Stimulated activated CD8-positive, alpha-beta memory T cell treated with anti-CD3 and anti-CD28 coated beads, Interleukin-15, amount 100 ng/mL, for 48 hours (primary cell): ENCODE results near the gene PEX5.
"Not testable (repeated sequence)": the region's sequence is repeated elsewhere in the genome, so short reads cannot be mapped to it uniquely, and the experiment has no call there.

Experiments used
- DNase-seq, 2 donors: peaks; one replicate each; pipeline ENCODE4 v3.0.0-alpha.2; 2020; ENCODE audit warnings: low read depth in 2 of 2

Gene PEX5

GRCh38 chr12:7160183-7160582, 29.3 kb upstream of the PEX5 start:
- no peak for DNase-seq

DNA sequence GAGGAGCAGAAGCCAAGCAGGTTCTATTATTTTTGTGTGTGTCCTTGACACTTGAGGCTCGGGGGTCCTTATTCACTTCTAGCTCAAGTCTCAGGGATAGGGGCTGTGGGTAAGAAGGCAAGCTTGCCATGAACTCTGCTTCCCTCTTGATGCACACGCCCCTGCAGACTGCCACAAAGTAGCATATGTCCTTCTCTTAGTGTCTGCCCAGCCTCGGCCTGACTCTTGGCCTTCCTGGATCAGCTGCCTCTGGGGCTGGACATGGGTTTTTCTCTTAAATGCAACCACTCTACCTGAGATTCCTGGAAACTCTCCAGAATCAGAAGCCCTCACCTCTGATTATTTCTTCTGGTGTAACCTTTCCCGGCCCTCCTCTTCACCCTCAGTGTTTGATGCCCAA, 28.2 kb upstream of the PEX5 start:
- DNase-seq, result no peak

DNA sequence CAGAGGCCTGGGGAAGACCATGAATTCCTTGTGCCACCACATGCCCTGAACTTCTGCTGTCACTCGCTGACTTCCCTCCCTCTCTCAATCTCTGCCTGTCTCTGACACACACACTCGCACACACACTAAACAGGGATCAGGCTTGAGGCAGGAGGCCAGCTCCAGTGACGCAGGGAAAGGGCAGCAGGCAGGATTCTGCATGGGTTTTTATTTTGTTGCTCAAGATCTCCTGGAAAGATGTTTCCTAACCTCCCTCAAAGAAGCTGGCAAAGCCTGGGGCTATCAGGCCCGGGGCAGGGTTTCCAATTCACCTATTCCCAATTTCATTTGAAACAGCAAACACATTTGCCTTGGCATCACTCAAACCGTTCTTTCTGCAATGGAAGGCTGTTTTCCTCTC, 27.7 kb upstream of the PEX5 start:
- no peak for DNase-seq

DNA sequence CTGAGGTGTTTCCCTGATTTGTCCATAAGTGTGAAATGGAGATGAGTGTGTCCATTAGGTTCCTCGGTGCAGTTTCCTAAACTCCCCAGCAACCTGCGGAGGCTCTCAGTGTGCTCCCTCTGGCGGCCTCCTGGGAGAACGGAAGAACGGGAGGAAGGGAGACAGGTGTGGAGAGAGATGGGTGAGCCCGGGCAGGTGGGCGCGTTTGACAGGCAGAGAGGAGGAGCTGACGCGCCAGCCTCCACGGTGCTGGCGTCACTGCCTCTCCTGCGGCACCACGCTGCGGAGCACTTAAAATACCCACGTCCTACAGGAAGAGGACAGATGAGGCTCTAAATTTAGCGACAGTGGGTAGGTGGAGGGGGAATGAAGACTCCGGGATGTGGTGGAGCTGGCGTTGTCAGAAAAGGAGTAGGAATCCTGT, 26.8 kb upstream of the PEX5 start:
- peak in 1 of 2 donors; percentile 28 for DNase-seq

- DNase-seq, result no peak
These were observed 19.5 kb upstream of the PEX5 start for GRCh38 chr12:7169951-7170350.

GRCh38 chr12:7171854-7172253, 17.6 kb upstream of the PEX5 start:
- DNase-seq, result no peak

- no peak for DNase-seq
These were observed 14.0 kb upstream of the PEX5 start for GRCh38 chr12:7175493-7175892.

GRCh38 chr12:7176595-7176994, 12.9 kb upstream of the PEX5 start:
- DNase-seq, result no peak

- no peak for DNase-seq
These were observed 11.0 kb upstream of the PEX5 start for GRCh38 chr12:7178481-7178880.

- DNase-seq, result no peak
These were observed 8.8 kb upstream of the PEX5 start for GRCh38 chr12:7180685-7181084.

GRCh38 chr12:7186058-7186457, 3.4 kb upstream of the PEX5 start:
- not testable (repeated sequence) for DNase-seq

DNA sequence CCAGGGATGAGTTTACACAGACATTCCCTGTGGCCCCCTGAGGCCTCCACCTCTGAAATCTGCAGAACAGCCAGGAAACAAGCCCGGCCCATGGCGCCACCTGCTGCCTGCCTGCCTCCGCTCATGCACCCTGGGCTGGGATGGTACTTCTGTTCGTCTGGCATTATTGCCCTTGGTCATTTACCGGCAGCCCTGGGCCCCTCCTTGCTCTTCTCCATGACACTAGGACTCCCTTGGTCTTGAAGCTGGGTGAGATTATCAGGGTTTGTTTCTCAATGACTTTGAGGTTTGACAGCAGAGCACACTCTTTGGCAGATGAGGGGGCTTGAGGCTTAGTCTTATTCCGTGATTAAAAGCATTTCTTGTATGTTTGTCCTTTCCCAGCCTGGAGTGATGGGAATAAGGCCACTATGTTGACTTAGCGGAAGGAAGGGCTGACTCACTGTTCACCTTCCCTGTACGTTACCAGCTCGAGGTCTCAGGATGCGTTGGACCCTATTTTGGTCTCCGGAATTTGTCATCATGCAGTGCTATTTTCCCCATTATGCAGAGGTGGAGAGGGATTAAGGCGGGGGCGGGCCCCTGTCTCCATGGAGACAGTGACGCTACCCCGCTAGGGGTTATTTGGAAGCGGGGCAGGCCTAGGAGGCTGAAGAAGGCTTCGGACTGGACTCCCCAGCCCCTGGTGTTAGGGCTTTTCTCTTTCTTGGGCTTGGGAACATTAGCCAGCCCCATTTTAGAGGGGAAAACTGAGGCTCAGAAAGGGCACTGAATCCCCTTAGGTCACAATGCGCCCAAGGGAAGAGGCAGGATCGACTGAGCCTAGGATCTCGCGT, 706 bp upstream of the PEX5 start:
- peak; percentile 34 to 51 for DNase-seq

- DNase-seq, result no peak
These were observed 976 bp downstream of the PEX5 start for GRCh38 chr12:7190268-7191055.

- DNase-seq, result no peak
These were observed 4.2 kb downstream of the PEX5 start for GRCh38 chr12:7193674-7194073.

- no peak for DNase-seq
These were observed 8.4 kb downstream of the PEX5 start for GRCh38 chr12:7197841-7198240.

DNA sequence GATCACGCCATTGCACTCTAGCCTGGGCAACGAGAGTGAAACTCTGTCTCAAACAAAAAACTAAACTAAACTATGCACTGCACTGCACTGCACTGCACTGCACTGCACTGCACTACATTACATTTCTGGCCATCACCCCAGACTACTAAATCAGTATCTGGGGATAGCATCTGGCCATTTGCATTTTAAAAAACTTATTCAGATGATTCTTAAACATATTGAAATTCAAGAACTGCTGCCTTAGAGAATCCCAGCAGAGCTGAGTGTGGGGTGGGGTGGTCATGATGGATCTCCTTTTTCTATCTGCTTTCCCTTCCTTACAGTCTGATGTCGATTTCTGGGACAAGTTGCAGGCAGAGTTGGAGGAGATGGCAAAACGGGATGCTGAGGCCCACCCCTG, 13.6 kb downstream of the PEX5 start:
- DNase-seq, result no peak

GRCh38 chr12:7205091-7205490, 15.6 kb downstream of the PEX5 start:
- DNase-seq, result no peak

GRCh38 chr12:7206691-7207090, 17.2 kb downstream of the PEX5 start:
- DNase-seq, result no peak

GRCh38 chr12:7207866-7208625, 18.6 kb downstream of the PEX5 start:
- no peak for DNase-seq

DNA sequence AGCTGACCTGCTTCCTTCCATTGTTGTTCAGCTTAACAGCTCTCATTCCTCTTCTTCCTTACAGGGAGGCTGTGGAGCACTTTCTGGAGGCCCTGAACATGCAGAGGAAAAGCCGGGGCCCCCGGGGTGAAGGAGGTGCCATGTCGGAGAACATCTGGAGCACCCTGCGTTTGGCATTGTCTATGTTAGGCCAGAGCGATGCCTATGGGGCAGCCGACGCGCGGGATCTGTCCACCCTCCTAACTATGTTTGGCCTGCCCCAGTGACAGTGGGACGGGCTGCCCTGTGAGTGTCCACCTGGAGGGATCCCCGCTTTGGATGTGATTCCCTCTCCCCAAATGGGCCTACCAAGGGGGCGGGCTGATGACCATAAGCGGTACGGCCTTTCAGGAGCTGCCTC, 20.5 kb downstream of the PEX5 start:
- no peak for DNase-seq

- no peak for DNase-seq
These were observed 21.2 kb downstream of the PEX5 start for GRCh38 chr12:7210642-7211151.

DNA sequence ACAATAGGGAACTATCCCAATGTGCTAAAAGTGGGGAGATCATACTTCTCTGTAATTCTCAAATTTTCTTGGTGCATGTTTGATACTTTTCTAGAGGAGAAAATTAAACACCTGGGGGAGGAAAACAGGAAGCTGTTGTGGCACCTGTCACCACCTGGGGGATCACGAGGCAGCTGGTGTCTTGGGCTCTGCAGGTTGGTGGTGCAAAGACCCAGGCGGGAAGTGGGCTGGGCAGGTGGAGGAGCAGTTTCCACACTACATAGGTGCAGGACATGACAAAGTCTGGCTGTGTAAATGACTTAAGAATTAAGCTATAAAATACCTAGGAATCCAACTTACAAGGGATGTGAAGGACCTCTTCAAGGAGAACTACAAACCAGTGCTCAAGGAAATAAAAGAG, 23.2 kb downstream of the PEX5 start:
- DNase-seq, result no peak
